ENCODE results near the gene C6orf15.

The C6orf15 gene

GRCh38 chr6:31140643-31141042 is 28.3 kb upstream of the C6orf15 start:
- H3K27ac Mint-ChIP-seq = no peak overlapping the region
- H3K27me3 Mint-ChIP-seq = no peaks in the 10 kb centered on the region
- H3K36me3 Mint-ChIP-seq = peaks cover 3% of the 10 kb centered on the region
- no peaks in the 10 kb centered on the region for H3K9me3 Mint-ChIP-seq
- no peak overlapping the region for H3K4me3 Mint-ChIP-seq
- H3K4me1 Mint-ChIP-seq = peaks cover 9% of the 10 kb centered on the region

GRCh38 chr6:31139599-31139998 is 27.2 kb upstream of the C6orf15 start:
- no peak overlapping the region for H3K27ac Mint-ChIP-seq
- peaks cover 9% of the 10 kb centered on the region for H3K4me1 Mint-ChIP-seq
- H3K9me3 Mint-ChIP-seq = no peaks in the 10 kb centered on the region
- no peak overlapping the region for H3K4me3 Mint-ChIP-seq
- H3K36me3 Mint-ChIP-seq = peaks cover 3% of the 10 kb centered on the region
- no peaks in the 10 kb centered on the region for H3K27me3 Mint-ChIP-seq

- peaks cover 9% of the 10 kb centered on the region for H3K4me1 Mint-ChIP-seq
Observed at GRCh38 chr6:31138982-31139381, 26.6 kb upstream of the C6orf15 start, which contains the start of gene PSORS1C2. PSORS1C2 (minus strand) TSS chr6:31139066; CDS start chr6:31139026, 40 bp downstream.

GRCh38 chr6:31135710-31136109 is 23.3 kb upstream of the C6orf15 start:
- Mint-ChIP-seq H3K4me3 (no peak overlapping the region), H3K9me3 (no peaks in the 10 kb centered on the region), H3K27me3 (no peaks in the 10 kb centered on the region), H3K36me3 (no peaks in the 10 kb centered on the region), H3K27ac (no peak overlapping the region), H3K4me1 (peaks cover 9% of the 10 kb centered on the region)

More at GRCh38 chr6:31138982-31139381, 26.6 kb upstream of the C6orf15 start, which contains the start of gene PSORS1C2:
- H3K4me3 Mint-ChIP-seq = no peak within 1 kb of the TSS
- H3K36me3 Mint-ChIP-seq = peaks cover 3% of the 10 kb centered on the region
- no peaks in the 10 kb centered on the region for H3K9me3 Mint-ChIP-seq
- no peaks in the 10 kb centered on the region for H3K27me3 Mint-ChIP-seq
- no peak within 1 kb of the TSS for H3K27ac Mint-ChIP-seq

GRCh38 chr6:31132806-31133205 is 20.4 kb upstream of the C6orf15 start:
- Mint-ChIP-seq H3K27me3 (no peaks in the 10 kb centered on the region), H3K9me3 (no peaks in the 10 kb centered on the region), H3K36me3 (no peaks in the 10 kb centered on the region), H3K4me3 (no peak overlapping the region), H3K4me1 (peaks cover 11% of the 10 kb centered on the region), H3K27ac (no peak overlapping the region)

GRCh38 chr6:31131595-31131994 is 19.2 kb upstream of the C6orf15 start:
- Mint-ChIP-seq H3K4me3 (no peak overlapping the region), H3K9me3 (no peaks in the 10 kb centered on the region), H3K36me3 (no peaks in the 10 kb centered on the region), H3K27me3 (no peaks in the 10 kb centered on the region), H3K4me1 (peaks cover 6% of the 10 kb centered on the region), H3K27ac (no peak overlapping the region)

GRCh38 chr6:31130751-31131150 is 18.4 kb upstream of the C6orf15 start:
- H3K9me3 Mint-ChIP-seq = no peaks in the 10 kb centered on the region
- no peak overlapping the region for H3K27ac Mint-ChIP-seq
- H3K36me3 Mint-ChIP-seq = no peaks in the 10 kb centered on the region
- no peaks in the 10 kb centered on the region for H3K27me3 Mint-ChIP-seq
- no peak overlapping the region for H3K4me3 Mint-ChIP-seq
- peaks cover 6% of the 10 kb centered on the region for H3K4me1 Mint-ChIP-seq

GRCh38 chr6:31129130-31129529 is 16.8 kb upstream of the C6orf15 start:
- no peaks in the 10 kb centered on the region for H3K36me3 Mint-ChIP-seq
- H3K9me3 Mint-ChIP-seq = no peaks in the 10 kb centered on the region
- no peak overlapping the region for H3K27ac Mint-ChIP-seq
- no peaks in the 10 kb centered on the region for H3K27me3 Mint-ChIP-seq
- peaks cover 6% of the 10 kb centered on the region for H3K4me1 Mint-ChIP-seq
- no peak overlapping the region for H3K4me3 Mint-ChIP-seq

- Mint-ChIP-seq H3K4me3 (no peak overlapping the region), H3K4me1 (peaks cover 6% of the 10 kb centered on the region), H3K36me3 (no peaks in the 10 kb centered on the region), H3K27me3 (no peaks in the 10 kb centered on the region), H3K27ac (no peak overlapping the region), H3K9me3 (no peaks in the 10 kb centered on the region)
Observed at GRCh38 chr6:31128093-31128676, 15.8 kb upstream of the C6orf15 start.

GRCh38 chr6:31126396-31127175 is 14.2 kb upstream of the C6orf15 start:
- H3K36me3 Mint-ChIP-seq = no peaks in the 10 kb centered on the region
- no peaks in the 10 kb centered on the region for H3K9me3 Mint-ChIP-seq
- peaks cover 6% of the 10 kb centered on the region for H3K4me1 Mint-ChIP-seq
- H3K4me3 Mint-ChIP-seq = no peak overlapping the region
- no peaks in the 10 kb centered on the region for H3K27me3 Mint-ChIP-seq
- H3K27ac Mint-ChIP-seq = no peak overlapping the region

- Mint-ChIP-seq H3K27me3 (no peaks in the 10 kb centered on the region), H3K27ac (no peak overlapping the region), H3K4me1 (peaks cover 6% of the 10 kb centered on the region), H3K36me3 (no peaks in the 10 kb centered on the region), H3K4me3 (no peak overlapping the region), H3K9me3 (no peaks in the 10 kb centered on the region)
Observed at GRCh38 chr6:31125586-31126363, 13.4 kb upstream of the C6orf15 start.

- H3K36me3 Mint-ChIP-seq = no peaks in the 10 kb centered on the region
- no peaks in the 10 kb centered on the region for H3K9me3 Mint-ChIP-seq
- no peaks in the 10 kb centered on the region for H3K27me3 Mint-ChIP-seq
- peaks cover 6% of the 10 kb centered on the region for H3K4me1 Mint-ChIP-seq
- no peak overlapping the region for H3K27ac Mint-ChIP-seq
- H3K4me3 Mint-ChIP-seq = no peak overlapping the region
Observed at GRCh38 chr6:31125162-31125561, 12.8 kb upstream of the C6orf15 start.

- Mint-ChIP-seq H3K4me3 (no peak overlapping the region), H3K36me3 (no peaks in the 10 kb centered on the region), H3K27ac (no peak overlapping the region), H3K27me3 (no peaks in the 10 kb centered on the region), H3K4me1 (peaks cover 3% of the 10 kb centered on the region), H3K9me3 (no peaks in the 10 kb centered on the region)
Observed at GRCh38 chr6:31122791-31123706, 10.7 kb upstream of the C6orf15 start.

GRCh38 chr6:31121131-31121790 is 8.9 kb upstream of the C6orf15 start:
- Mint-ChIP-seq H3K36me3 (no peaks in the 10 kb centered on the region), H3K27me3 (no peaks in the 10 kb centered on the region), H3K9me3 (no peaks in the 10 kb centered on the region), H3K27ac (no peak overlapping the region), H3K4me3 (no peak overlapping the region), H3K4me1 (no peaks in the 10 kb centered on the region)
